Thoracic aorta (tissue), 2 donors: ENCODE data around the gene DPEP2. TPM values are rescaled to one million over a fixed set of nuclear protein-coding genes. Genes with fewer than 3 reads are reported as not detected.
"Not testable (repeated sequence)": the region's sequence is repeated elsewhere in the genome, so short reads cannot be mapped to it uniquely, and the experiment has no call there.

Experiments
- ATAC-seq: fragments of 150-250 bp; one replicate; pipeline ENCODE4 v1.8.0; 2017; ENCODE audit warnings: low read depth; ENCODE audit not compliant: insufficient number of reproducible peaks, low FRiP score
- DNase-seq: peaks from one replicate; pipeline ENCODE4 v3.0.0-alpha.2; 2020; ENCODE audit warnings: low spot score
- H3K27ac ChIP-seq, 2 donors: fragments of 200-600 bp; sonication (generic); 1 replicate in 1 of 2; 2 replicates in 1 of 2; pipeline ENCODE4 v1.5.1; 2016; ENCODE audit warnings: mild to moderate bottlenecking in 2 of 2, moderate library complexity in 2 of 2
- H3K27me3 ChIP-seq: fragments of 200-600 bp; sonication (generic); replicated peaks from 2 replicates; pipeline ENCODE4 v1.6.0; 2016; ENCODE audit warnings: mild to moderate bottlenecking; ENCODE audit not compliant: insufficient read depth
- H3K36me3 ChIP-seq: fragments of 200-600 bp; sonication (generic); one replicate; pipeline ENCODE4 v1.5.1; 2016
- H3K4me1 ChIP-seq, 2 donors: fragments of 200-600 bp; sonication (generic); 1 replicate in 1 of 2; 2 replicates in 1 of 2; pipeline versions ENCODE4 v1.5.1 to v1.6.0; 2016; ENCODE audit warnings: low read depth in 2 of 2, mild to moderate bottlenecking in 1 of 2; ENCODE audit not compliant: control insufficient read depth in 1 of 2
- H3K4me3 ChIP-seq: fragments of 200-600 bp; sonication (generic); 2 replicates; pipeline ENCODE4 v1.5.1; 2016; ENCODE audit warnings: mild to moderate bottlenecking
- H3K9me3 ChIP-seq: fragments of 200-600 bp; sonication (generic); 2 replicates; pipeline ENCODE4 v1.5.1; 2016
- CTCF ChIP-seq: fragments of 200-600 bp; sonication (generic); IDR thresholded peaks from one replicate; pipeline ENCODE4 v1.5.1; 2019; ENCODE audit warnings: antibody characterized with exemption
- total RNA-seq, 2 donors: library from RNA; depleted of rRNA; stranded (reverse); fragments of >200 nt; gene quantifications; one replicate each; pipeline versions ENCODE4 v1.1.0 to v1.2.3, GENCODE V29; 2016

The DPEP2 gene
- 1 to 10 TPM in 1 of 2 donors, under 1 TPM in 1; 0.81 to 6.1 TPM for total RNA-seq

DNA sequence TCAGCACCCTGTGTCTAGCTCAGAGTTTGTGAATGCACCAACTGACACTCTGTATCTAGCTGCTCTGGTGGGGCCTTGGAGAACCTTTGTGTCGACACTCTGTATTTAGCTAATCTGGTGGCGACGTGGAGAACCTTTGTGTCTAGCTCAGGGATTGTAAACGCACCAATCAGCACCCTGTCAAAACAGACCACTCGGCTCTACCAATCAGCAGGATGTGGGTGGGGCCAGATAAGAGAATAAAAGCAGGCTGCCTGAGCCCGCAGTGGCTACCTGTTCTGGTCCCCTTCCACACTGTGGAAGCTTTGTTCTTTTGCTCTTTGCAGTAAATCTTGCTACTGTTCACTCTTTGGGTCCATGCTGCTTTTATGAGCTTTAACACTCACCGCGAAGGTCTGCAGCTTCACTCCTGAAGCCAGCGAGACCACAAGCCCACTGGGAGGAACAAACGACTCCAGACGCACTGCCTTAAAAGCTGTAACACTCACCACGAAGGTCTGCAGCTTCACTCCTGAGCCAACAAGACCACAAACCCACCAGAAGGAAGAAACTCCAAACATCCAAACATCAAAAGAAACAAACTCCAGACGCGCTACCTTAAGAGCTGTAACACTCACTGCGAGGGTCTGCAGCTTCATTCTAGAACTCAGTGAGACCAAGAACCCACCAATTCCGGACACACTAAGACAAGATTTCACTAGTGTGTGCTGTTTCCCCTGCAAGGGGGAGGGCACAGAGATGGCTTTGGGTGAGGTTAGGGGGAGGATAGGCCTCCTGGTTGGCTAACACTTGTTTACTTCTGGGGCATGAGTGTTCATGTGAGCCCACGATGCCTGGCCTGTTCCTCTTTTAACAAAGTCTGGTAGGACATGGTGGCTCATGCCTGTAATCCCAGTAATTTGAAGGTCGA is at the start of gene DPEP2:
DPEP2 (minus strand) TSS at position 706 of the 910 bp plus-strand sequence. CDS start 6,272 bp downstream, outside the sequence.
- H3K9me3 ChIP-seq, ATAC-seq, H3K27me3 ChIP-seq, DNase-seq, H3K36me3 ChIP-seq, H3K4me1 ChIP-seq: not testable (repeated sequence)
- peak within 1 kb of the TSS; percentile 48 for H3K4me3 ChIP-seq
- peak within 1 kb of the TSS in 1 of 2 donors; percentile 32 for H3K27ac ChIP-seq

- ATAC-seq: no peak
- no peak overlapping the region for H3K27ac ChIP-seq
Measured at GRCh38 chr16:68047987-68048386, 48.7 kb upstream of the DPEP2 start.

DNA sequence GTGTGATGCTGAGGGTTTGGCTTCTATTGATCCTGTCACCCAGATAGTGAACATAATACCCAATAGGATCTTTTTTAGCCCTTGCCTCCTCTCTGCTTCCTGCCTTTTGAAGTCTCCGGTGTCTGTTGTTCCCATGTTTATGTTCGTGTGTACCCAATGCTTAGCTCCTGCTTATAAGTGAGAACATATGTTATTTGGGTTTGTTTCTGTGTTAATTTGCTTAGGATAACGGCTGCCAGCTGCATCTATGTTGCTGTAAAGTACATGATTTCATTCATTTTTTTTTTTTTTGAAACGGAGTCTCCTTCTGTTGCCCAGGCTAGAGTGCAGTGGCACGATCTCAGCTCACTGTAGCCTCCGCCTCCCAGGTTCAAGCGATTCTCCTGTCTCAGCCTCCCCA is 46.8 kb upstream of the DPEP2 start:
- DNase-seq (no peak), ATAC-seq (no peak)
- no peaks in the 10 kb centered on the region for H3K27me3 ChIP-seq
- TF ChIP-seq CTCF: no peak
- no peak overlapping the region for H3K27ac ChIP-seq
- H3K4me3 ChIP-seq: no peak overlapping the region
- H3K4me1 ChIP-seq: no peaks in the 10 kb centered on the region
- peaks cover 6% of the 10 kb centered on the region for H3K36me3 ChIP-seq
- no peaks in the 10 kb centered on the region for H3K9me3 ChIP-seq

More at GRCh38 chr16:68047987-68048386, 48.7 kb upstream of the DPEP2 start:
- Histone ChIP-seq H3K9me3 (no peaks in the 10 kb centered on the region), H3K36me3 (peaks cover 8% of the 10 kb centered on the region), H3K4me1 (no peaks in the 10 kb centered on the region), H3K4me3 (no peak overlapping the region), H3K27me3 (no peaks in the 10 kb centered on the region)
- no peak for TF ChIP-seq CTCF
- no peak for DNase-seq

GRCh38 chr16:68041783-68042182 is 42.5 kb upstream of the DPEP2 start:
- DNase-seq (no peak), ATAC-seq (no peak)
- Histone ChIP-seq H3K27me3 (no peaks in the 10 kb centered on the region), H3K4me1 (no peaks in the 10 kb centered on the region), H3K9me3 (no peaks in the 10 kb centered on the region), H3K27ac (no peak overlapping the region), H3K4me3 (no peak overlapping the region), H3K36me3 (no peaks in the 10 kb centered on the region)
- no peak for TF ChIP-seq CTCF

GRCh38 chr16:68040506-68041288 is 41.4 kb upstream of the DPEP2 start:
- Histone ChIP-seq H3K4me1 (no peaks in the 10 kb centered on the region), H3K9me3 (no peaks in the 10 kb centered on the region), H3K27ac (no peak overlapping the region), H3K36me3 (no peaks in the 10 kb centered on the region), H3K4me3 (no peak overlapping the region), H3K27me3 (no peaks in the 10 kb centered on the region)
- TF ChIP-seq CTCF: peak; percentile 93
- ATAC-seq: peak; percentile 51
- peak; percentile 43 for DNase-seq
